ENCODE data around the gene SYNPR. TPM values are rescaled to one million over a fixed set of nuclear protein-coding genes. Genes with fewer than 3 reads are reported as not detected.

SYNPR gene
- total RNA-seq, 1 experiment from 2014 or later, result 0.85 TPM

- TF ChIP-seq GABPB1 (CRISPR knock-in tag; IDR thresholded peaks at IDR 0.05), result no peak
- TF ChIP-seq HMGA2 (CRISPR knock-in tag; IDR thresholded peaks at IDR 0.05), result no peak
- no peak for TF ChIP-seq PRRX2 (CRISPR knock-in tag; IDR thresholded peaks at IDR 0.05)
- no peak for TF ChIP-seq JAZF1 (CRISPR knock-in tag; IDR thresholded peaks at IDR 0.05)
- TF ChIP-seq E2F1 (CRISPR knock-in tag; IDR thresholded peaks at IDR 0.05), result no peak
- TF ChIP-seq, protein P1, sequence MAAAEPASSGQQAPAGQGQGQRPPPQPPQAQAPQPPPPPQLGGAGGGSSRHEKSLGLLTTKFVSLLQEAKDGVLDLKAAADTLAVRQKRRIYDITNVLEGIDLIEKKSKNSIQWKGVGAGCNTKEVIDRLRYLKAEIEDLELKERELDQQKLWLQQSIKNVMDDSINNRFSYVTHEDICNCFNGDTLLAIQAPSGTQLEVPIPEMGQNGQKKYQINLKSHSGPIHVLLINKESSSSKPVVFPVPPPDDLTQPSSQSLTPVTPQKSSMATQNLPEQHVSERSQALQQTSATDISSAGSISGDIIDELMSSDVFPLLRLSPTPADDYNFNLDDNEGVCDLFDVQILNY (CRISPR knock-in tag; IDR thresholded peaks at IDR 0.05), result no peak
- no peak for TF ChIP-seq ZNF671 (CRISPR knock-in tag; IDR thresholded peaks at IDR 0.05)
- no peak for TF ChIP-seq KAT7 (CRISPR knock-in tag; IDR thresholded peaks at IDR 0.05; ENCODE audit: borderline replicate concordance)
These were observed 335.5 kb downstream of the SYNPR start (continued) for GRCh38 chr3:63613561-63613960.

DNA sequence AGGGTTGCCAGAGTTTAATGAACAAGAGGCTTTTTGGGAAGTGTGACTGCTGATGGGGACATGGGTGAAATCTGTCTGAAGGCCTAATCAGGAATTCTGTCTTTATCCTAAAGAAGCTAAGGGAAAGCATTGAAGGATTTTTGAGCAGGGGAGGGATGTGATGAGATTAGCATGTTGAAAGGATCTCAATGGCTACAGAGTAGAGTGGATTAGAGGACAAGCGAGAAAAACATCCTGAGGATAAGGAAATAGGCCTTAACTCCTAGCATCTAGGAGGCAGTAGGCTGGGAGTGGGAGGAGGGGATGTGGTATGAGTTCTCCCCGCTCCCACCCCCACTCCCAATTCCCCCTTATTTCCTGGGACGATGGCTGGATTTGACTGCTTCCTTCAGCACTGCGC lies 339.3 kb downstream of the SYNPR start:
- POLR2A ChIA-PET, result interaction anchor here (0.5 kb wide), 1 partner anchor 365 kb away, joined by 4 read pairs; no protein-coding TSS in a partner anchor
- H3K27me3 Mint-ChIP-seq (ENCODE audit: low read depth), result no peaks in the 10 kb centered on the region
- peaks cover 24% of the 10 kb centered on the region for H3K4me1 Mint-ChIP-seq
- CTCF ChIA-PET, result interaction anchor here (0.5 kb wide), 1 partner anchor 273 kb away, joined by 3 read pairs; no protein-coding TSS in a partner anchor
- TF ChIP-seq, protein P2, sequence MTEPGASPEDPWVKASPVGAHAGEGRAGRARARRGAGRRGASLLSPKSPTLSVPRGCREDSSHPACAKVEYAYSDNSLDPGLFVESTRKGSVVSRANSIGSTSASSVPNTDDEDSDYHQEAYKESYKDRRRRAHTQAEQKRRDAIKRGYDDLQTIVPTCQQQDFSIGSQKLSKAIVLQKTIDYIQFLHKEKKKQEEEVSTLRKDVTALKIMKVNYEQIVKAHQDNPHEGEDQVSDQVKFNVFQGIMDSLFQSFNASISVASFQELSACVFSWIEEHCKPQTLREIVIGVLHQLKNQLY (CRISPR knock-in tag; IDR thresholded peaks at IDR 0.05), result no peak
- TF ChIP-seq TEAD1 (CRISPR knock-in tag; IDR thresholded peaks at IDR 0.05) (no peak), ERG (CRISPR knock-in tag; IDR thresholded peaks at IDR 0.05) (no peak), ZNF232 (CRISPR knock-in tag; IDR thresholded peaks at IDR 0.05) (no peak), NFE2L1 (CRISPR knock-in tag; IDR thresholded peaks at IDR 0.05) (no peak)
- DNase-seq (ENCODE audit: low spot score), result no peak
- no peaks in the 10 kb centered on the region for H3K36me3 Mint-ChIP-seq
- H3K9me3 Mint-ChIP-seq, result peaks cover 6% of the 10 kb centered on the region
- no peak overlapping the region for H3K27ac Mint-ChIP-seq
- ATAC-seq, result no peak; the same call in 1 of the 2 replicates
- no peak overlapping the region for H3K4me3 Mint-ChIP-seq

- POLR2A ChIA-PET, result no interaction called here
- H3K27me3 Mint-ChIP-seq (ENCODE audit: low read depth), result no peaks in the 10 kb centered on the region
- DNase-seq (ENCODE audit: low spot score) (no peak), ATAC-seq (no peak)
- no peak overlapping the region for H3K4me3 Mint-ChIP-seq
- TF ChIP-seq PREB (CRISPR knock-in tag; IDR thresholded peaks at IDR 0.05; ENCODE audit: borderline replicate concordance) (no peak), CBFB (CRISPR knock-in tag; IDR thresholded peaks at IDR 0.05; ENCODE audit: low read depth) (no peak), JAZF1 (CRISPR knock-in tag; IDR thresholded peaks at IDR 0.05) (no peak), ZBTB21 (CRISPR knock-in tag; IDR thresholded peaks at IDR 0.05; ENCODE audit: borderline replicate concordance) (no peak), TEAD1 (CRISPR knock-in tag; IDR thresholded peaks at IDR 0.05) (no peak), PRRX2 (CRISPR knock-in tag; IDR thresholded peaks at IDR 0.05) (no peak)
- TF ChIP-seq, protein P3, sequence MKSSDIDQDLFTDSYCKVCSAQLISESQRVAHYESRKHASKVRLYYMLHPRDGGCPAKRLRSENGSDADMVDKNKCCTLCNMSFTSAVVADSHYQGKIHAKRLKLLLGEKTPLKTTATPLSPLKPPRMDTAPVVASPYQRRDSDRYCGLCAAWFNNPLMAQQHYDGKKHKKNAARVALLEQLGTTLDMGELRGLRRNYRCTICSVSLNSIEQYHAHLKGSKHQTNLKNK (CRISPR knock-in tag; IDR thresholded peaks at IDR 0.05), result no peak
- TF ChIP-seq, protein P1 (CRISPR knock-in tag; IDR thresholded peaks at IDR 0.05), result no peak
- H3K27ac Mint-ChIP-seq, result no peak overlapping the region
- CTCF ChIA-PET, result no interaction called here
- no peaks in the 10 kb centered on the region for H3K36me3 Mint-ChIP-seq
- peaks cover 25% of the 10 kb centered on the region for H3K4me1 Mint-ChIP-seq
- H3K9me3 Mint-ChIP-seq, result peaks cover 3% of the 10 kb centered on the region
These were observed 346.9 kb downstream of the SYNPR start for GRCh38 chr3:63624941-63625560.

Data from WTC11 (cell line).